DOHH2 (cell line): ENCODE measurements around the gene MAPK7.

Experiments
- H3F3A ChIP-seq: fragments of 200-600 bp; sonication (generic), shearing (Covaris generic); 2 replicates; pipeline ENCODE4 v1.6.0; 2016; ENCODE audit warnings: antibody characterized with exemption, mild to moderate bottlenecking; ENCODE audit not compliant: control insufficient read depth, insufficient read depth
- H3K27ac ChIP-seq: fragments of 200-600 bp; sonication (generic); 2 replicates; pipeline ENCODE4 v1.5.1; 2014; ENCODE audit warnings: low read depth, mild to moderate bottlenecking, low read length, moderate library complexity
- H3K27me3 ChIP-seq: fragments of 200-600 bp; sonication (generic); 2 replicates; pipeline ENCODE4 v1.6.1; 2014; ENCODE audit warnings: mild to moderate bottlenecking, low read length, mixed read lengths; ENCODE audit not compliant: control insufficient read depth
- H3K36me3 ChIP-seq: fragments of 200-600 bp; sonication (generic); 2 replicates; pipeline ENCODE4 v1.6.1; 2014; ENCODE audit warnings: mild to moderate bottlenecking, low read length, moderate library complexity, mixed read lengths; ENCODE audit not compliant: control insufficient read depth
- H3K4me1 ChIP-seq: fragments of 200-600 bp; sonication (generic); 2 replicates; pipeline ENCODE4 v1.6.1; 2014; ENCODE audit warnings: mild to moderate bottlenecking, low read length, mixed read lengths; ENCODE audit not compliant: control insufficient read depth
- H3K4me2 ChIP-seq: fragments of 200-600 bp; sonication (generic); 2 replicates; pipeline ENCODE4 v1.6.0; 2014; ENCODE audit warnings: mild to moderate bottlenecking, low read length, moderate library complexity
- H3K4me3 ChIP-seq: fragments of 200-600 bp; sonication (generic); 2 replicates; pipeline ENCODE4 v1.5.1; 2014; ENCODE audit warnings: mild to moderate bottlenecking, low read length, mixed read lengths
- H3K79me2 ChIP-seq: fragments of 200-600 bp; sonication (generic); 2 replicates; pipeline ENCODE4 v1.6.1; 2014; ENCODE audit warnings: mild to moderate bottlenecking, low read length, mixed read lengths; ENCODE audit not compliant: control insufficient read depth
- H3K9me2 ChIP-seq: fragments of 200-600 bp; sonication (generic); replicated peaks from 2 replicates; pipeline ENCODE4 v1.6.1; 2014; ENCODE audit warnings: mild to moderate bottlenecking, low read length, mixed read lengths; ENCODE audit not compliant: control insufficient read depth
- H3K9me3 ChIP-seq: fragments of 200-600 bp; sonication (generic); 2 replicates; pipeline ENCODE4 v1.6.1; 2014; ENCODE audit warnings: antibody characterized with exemption, low read length, mixed read lengths; ENCODE audit not compliant: control insufficient read depth, insufficient read depth
- H4K20me1 ChIP-seq: fragments of 200-600 bp; sonication (generic); 2 replicates; pipeline ENCODE4 v1.6.0; 2014; ENCODE audit warnings: low read depth, mild to moderate bottlenecking, antibody characterized with exemption, low read length, moderate library complexity; ENCODE audit not compliant: control insufficient read depth, insufficient read depth
- CTCF ChIP-seq: fragments of 200-600 bp; sonication (generic); IDR thresholded peaks from one replicate; pipeline ENCODE4 v1.5.1; 2014; ENCODE audit warnings: antibody characterized with exemption, mild to moderate bottlenecking, low read depth, low read length; ENCODE audit not compliant: poor library complexity, severe bottlenecking
- EZH2phosphoT487 ChIP-seq: fragments of 200-600 bp; sonication (generic); IDR thresholded peaks from 2 replicates; pipeline ENCODE4 v1.6.1; 2017; ENCODE audit warnings: borderline replicate concordance, mild to moderate bottlenecking, antibody characterized with exemption, low read length, moderate library complexity, mixed read lengths

Gene MAPK7

GRCh38 chr17:19383681-19384470, 5.6 kb downstream of the MAPK7 start:
- H3K9me3 ChIP-seq: no peaks in the 10 kb centered on the region
- H3K36me3 ChIP-seq: peaks cover 30% of the 10 kb centered on the region
- TF ChIP-seq CTCF (no peak), EZH2phosphoT487 (no peak)
- peaks cover 2% of the 10 kb centered on the region for H3K79me2 ChIP-seq
- no peaks in the 10 kb centered on the region for H3F3A ChIP-seq
- 0 out of 2 replicates have a peak, but pooled peaks cover 2% of the 10 kb centered on the region for H3K27me3 ChIP-seq
- no peaks in the 10 kb centered on the region for H4K20me1 ChIP-seq
- no peak overlapping the region for H3K4me2 ChIP-seq
- H3K9me2 ChIP-seq: no peaks in the 10 kb centered on the region
- peaks cover 6% of the 10 kb centered on the region; the same call in 1 of the 2 replicates for H3K4me1 ChIP-seq
- H3K27ac ChIP-seq: no peak overlapping the region
- H3K4me3 ChIP-seq: no peak overlapping the region

- Histone ChIP-seq H3K27me3 (peaks cover 8% of the 10 kb centered on the region; the same call in 1 of the 2 replicates), H3K9me3 (no peaks in the 10 kb centered on the region)
Measured at GRCh38 chr17:19384723-19385391, 6.6 kb downstream of the MAPK7 start.

GRCh38 chr17:19385521-19385983, 7.3 kb downstream of the MAPK7 start:
- Histone ChIP-seq H3K4me3 (no peak overlapping the region), H3K36me3 (peaks cover 18% of the 10 kb centered on the region), H3K79me2 (no peaks in the 10 kb centered on the region), H4K20me1 (no peaks in the 10 kb centered on the region), H3K9me3 (no peaks in the 10 kb centered on the region), H3K27me3 (peaks cover 15% of the 10 kb centered on the region), H3K4me2 (no peak overlapping the region), H3F3A (no peaks in the 10 kb centered on the region), H3K27ac (no peak overlapping the region), H3K9me2 (no peaks in the 10 kb centered on the region), H3K4me1 (0 out of 2 replicates have a peak, but pooled peaks cover 3% of the 10 kb centered on the region)
- TF ChIP-seq EZH2phosphoT487 (no peak), CTCF (no peak)

More at GRCh38 chr17:19384723-19385391, 6.6 kb downstream of the MAPK7 start:
- 0 out of 2 replicates have a peak, but pooled peaks cover 3% of the 10 kb centered on the region for H3K4me1 ChIP-seq
- no peaks in the 10 kb centered on the region for H4K20me1 ChIP-seq
- H3F3A ChIP-seq: no peaks in the 10 kb centered on the region
- no peaks in the 10 kb centered on the region for H3K9me2 ChIP-seq
- no peak overlapping the region for H3K27ac ChIP-seq
- H3K4me3 ChIP-seq: no peak overlapping the region
- H3K79me2 ChIP-seq: no peaks in the 10 kb centered on the region
- H3K4me2 ChIP-seq: no peak overlapping the region
- no peak for TF ChIP-seq EZH2phosphoT487
- no peak for TF ChIP-seq CTCF
- peaks cover 25% of the 10 kb centered on the region for H3K36me3 ChIP-seq
